NT2/D1 (cell line): ENCODE data around the gene IVNS1ABP.
"Not testable (repeated sequence)": the region's sequence is repeated elsewhere in the genome, so short reads cannot be mapped to it uniquely, and the experiment has no call there.

Experiments used
- DNase-seq: peaks from one replicate; pipeline ENCODE4 v3.0.0-alpha.2; 2011; ENCODE audit warnings: low read depth, low spot score
- H3K27me3 ChIP-seq: 2 replicates; pipeline ENCODE4 v1.6.0; 2011; ENCODE audit warnings: mild to moderate bottlenecking; ENCODE audit not compliant: insufficient read length, insufficient read depth
- H3K36me3 ChIP-seq: 2 replicates; pipeline ENCODE4 v1.6.1; 2011; ENCODE audit warnings: mild to moderate bottlenecking, low read length, mixed read lengths; ENCODE audit not compliant: insufficient read depth, insufficient read length
- H3K4me1 ChIP-seq: 2 replicates; pipeline ENCODE4 v1.5.1; 2011; ENCODE audit not compliant: insufficient read depth, insufficient read length
- H3K4me3 ChIP-seq: 2 replicates; pipeline ENCODE4 v1.5.1; 2011; ENCODE audit warnings: low read depth; ENCODE audit not compliant: insufficient read length
- H3K9ac ChIP-seq: 2 replicates; pipeline ENCODE4 v1.6.0; 2011; ENCODE audit warnings: low read depth; ENCODE audit not compliant: insufficient read length
- H3K9me3 ChIP-seq: 2 replicates; pipeline ENCODE4 v1.5.1; 2011; ENCODE audit warnings: mild to moderate bottlenecking, low read length; ENCODE audit not compliant: insufficient read depth
- SUZ12 ChIP-seq: IDR thresholded peaks from 2 replicates; pipeline ENCODE4 v1.6.1; 2011; ENCODE audit not compliant: insufficient read length, insufficient read depth; ENCODE audit errors: extremely low read depth
- YY1 ChIP-seq: IDR thresholded peaks from 2 replicates; pipeline ENCODE4 v1.6.1; 2011; ENCODE audit not compliant: insufficient read length, insufficient read depth
- ZNF274 ChIP-seq: IDR thresholded peaks from 2 replicates; pipeline ENCODE4 v1.6.1; 2011; ENCODE audit warnings: mild to moderate bottlenecking, low read depth, low read length

IVNS1ABP gene

DNA sequence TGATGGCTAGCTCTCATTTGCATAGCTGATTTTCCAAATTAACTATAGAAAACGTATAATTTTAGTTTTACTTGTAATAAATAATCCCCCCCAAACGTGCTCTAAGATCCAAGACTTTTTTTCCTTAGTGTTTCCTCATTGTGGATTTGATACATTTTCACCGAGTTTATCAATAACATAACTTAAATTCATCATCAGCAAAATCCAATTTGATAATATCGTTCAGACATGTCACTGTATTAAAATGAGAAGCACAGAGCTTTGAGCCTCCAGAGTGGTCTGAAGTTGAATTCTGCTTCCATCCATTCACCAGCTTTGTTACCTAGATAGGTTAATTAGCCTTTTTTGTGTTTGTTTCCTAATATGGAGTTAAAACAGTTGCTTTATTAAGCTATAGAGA is 51.7 kb downstream of the IVNS1ABP start:
- DNase-seq: no peak
- no peaks in the 10 kb centered on the region for H3K27me3 ChIP-seq
- no peaks in the 10 kb centered on the region for H3K36me3 ChIP-seq
- no peak overlapping the region for H3K4me3 ChIP-seq
- TF ChIP-seq YY1 (no peak), ZNF274 (no peak), SUZ12 (no peak)
- H3K9ac ChIP-seq: no peak overlapping the region
- no peaks in the 10 kb centered on the region for H3K4me1 ChIP-seq
- no peaks in the 10 kb centered on the region for H3K9me3 ChIP-seq

DNA sequence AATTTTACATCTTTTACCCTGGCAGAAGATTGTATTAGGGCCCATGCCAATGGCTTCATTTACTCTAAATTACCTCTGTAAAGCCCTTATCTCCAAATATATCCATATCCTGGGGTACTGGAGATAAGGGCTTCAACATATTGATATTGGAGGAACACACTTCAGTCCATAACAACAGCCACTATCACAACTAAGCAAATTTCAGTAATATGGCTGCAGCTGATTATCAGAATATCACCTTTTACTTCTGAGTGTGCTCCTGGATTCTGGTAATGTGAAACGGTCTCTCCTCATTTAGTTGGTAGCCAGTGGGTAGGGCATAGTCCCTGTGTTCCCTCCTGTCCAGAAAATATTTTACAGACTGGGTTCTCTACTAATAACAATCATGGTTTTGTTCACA is 53.3 kb downstream of the IVNS1ABP start:
- TF ChIP-seq ZNF274 (no peak), SUZ12 (no peak), YY1 (no peak)
- no peaks in the 10 kb centered on the region for H3K27me3 ChIP-seq
- no peaks in the 10 kb centered on the region for H3K9me3 ChIP-seq
- H3K4me3 ChIP-seq: no peak overlapping the region
- no peaks in the 10 kb centered on the region for H3K36me3 ChIP-seq
- H3K9ac ChIP-seq: no peak overlapping the region
- no peaks in the 10 kb centered on the region for H3K4me1 ChIP-seq
- no peak for DNase-seq

DNA sequence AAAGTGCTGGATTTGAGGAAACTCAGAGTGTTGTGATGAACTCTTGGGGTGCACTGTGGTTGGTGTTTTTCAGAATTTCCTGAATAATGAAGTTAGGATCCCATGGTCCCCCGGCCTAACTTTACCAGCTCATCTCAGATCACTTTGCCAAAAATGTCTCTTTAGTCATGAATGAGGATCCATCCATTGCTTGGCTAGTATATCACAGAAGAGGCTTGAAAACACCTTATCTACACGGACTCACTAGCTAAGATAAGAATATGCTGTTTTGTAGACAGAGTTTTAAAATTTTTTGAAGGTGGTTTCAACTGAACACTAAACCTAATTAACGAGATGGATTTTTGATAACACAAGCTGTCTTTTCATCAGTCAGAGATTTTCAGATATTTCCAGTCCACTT is 53.8 kb downstream of the IVNS1ABP start:
- Histone ChIP-seq H3K9ac (no peak overlapping the region), H3K4me3 (no peak overlapping the region), H3K27me3 (no peaks in the 10 kb centered on the region), H3K4me1 (no peaks in the 10 kb centered on the region), H3K9me3 (no peaks in the 10 kb centered on the region), H3K36me3 (no peaks in the 10 kb centered on the region)
- TF ChIP-seq ZNF274 (no peak), SUZ12 (no peak), YY1 (no peak)
- no peak for DNase-seq

DNA sequence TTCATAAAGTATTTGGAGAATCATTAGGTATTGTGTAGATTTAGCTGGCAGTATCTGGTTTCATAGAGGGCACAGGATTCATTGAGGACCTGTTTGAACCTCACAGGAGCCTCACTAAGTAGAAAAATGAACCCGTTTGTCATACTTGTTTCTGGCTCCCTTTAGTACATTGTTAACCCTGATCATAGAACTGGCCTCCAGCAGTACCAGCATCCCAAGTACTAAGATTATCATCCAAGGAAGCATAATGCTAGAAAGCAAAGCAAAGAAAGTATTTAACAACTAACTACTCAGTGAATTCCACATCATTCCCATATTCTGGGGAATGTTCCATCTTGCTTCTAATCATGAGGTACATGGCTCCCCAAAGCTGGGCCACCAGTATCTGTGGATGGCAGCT is 54.9 kb downstream of the IVNS1ABP start:
- no peaks in the 10 kb centered on the region for H3K4me1 ChIP-seq
- H3K36me3 ChIP-seq: no peaks in the 10 kb centered on the region
- no peak overlapping the region for H3K4me3 ChIP-seq
- no peak overlapping the region for H3K9ac ChIP-seq
- no peak for TF ChIP-seq ZNF274
- no peak for TF ChIP-seq YY1
- no peak for TF ChIP-seq SUZ12
- H3K9me3 ChIP-seq: no peaks in the 10 kb centered on the region
- DNase-seq: no peak
- H3K27me3 ChIP-seq: no peaks in the 10 kb centered on the region

DNA sequence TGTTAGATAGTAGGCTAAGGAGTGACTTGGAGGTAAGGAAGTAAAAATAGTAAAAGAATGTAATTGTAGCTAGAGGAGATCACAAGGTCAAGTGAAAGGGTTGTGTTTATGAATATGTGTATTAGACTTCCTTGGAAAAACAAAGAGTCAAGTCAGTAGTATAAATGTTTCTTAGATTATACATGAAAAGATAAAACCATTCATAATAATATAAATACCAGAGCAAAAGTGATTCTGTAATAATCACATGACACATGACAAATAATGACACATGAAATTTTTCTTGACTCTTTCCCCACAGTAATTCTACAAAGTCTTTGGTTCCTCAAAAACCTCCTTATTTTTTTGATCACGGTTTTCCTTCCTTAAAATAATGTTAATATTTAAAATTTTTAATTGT is 56.4 kb downstream of the IVNS1ABP start:
- Histone ChIP-seq H3K4me1 (no peaks in the 10 kb centered on the region), H3K36me3 (no peaks in the 10 kb centered on the region), H3K27me3 (no peaks in the 10 kb centered on the region), H3K9ac (no peak overlapping the region), H3K4me3 (no peak overlapping the region), H3K9me3 (no peaks in the 10 kb centered on the region)
- TF ChIP-seq ZNF274: no peak
- no peak for TF ChIP-seq YY1
- TF ChIP-seq SUZ12: no peak
- DNase-seq: no peak

DNA sequence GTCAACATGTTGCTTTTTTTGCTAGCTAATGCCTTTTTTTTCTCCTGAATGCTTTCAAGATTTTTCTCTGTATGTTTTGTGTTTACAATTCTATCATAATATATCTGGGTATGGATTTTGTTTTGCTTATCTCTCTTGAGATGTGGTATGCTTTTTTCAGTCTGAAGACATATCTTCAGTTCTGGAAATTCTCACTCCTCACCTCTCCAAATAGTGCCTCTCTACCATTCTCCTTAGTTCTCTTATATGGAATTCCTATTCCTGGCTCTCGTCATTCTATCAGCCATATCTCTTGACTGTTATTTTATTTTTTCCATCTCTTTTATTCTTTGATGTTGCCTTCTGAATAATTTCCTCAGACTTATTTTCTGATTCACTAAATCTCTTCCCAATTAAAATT is 58.4 kb downstream of the IVNS1ABP start:
- Histone ChIP-seq H3K9me3 (no peaks in the 10 kb centered on the region), H3K4me3 (no peak overlapping the region)
- no peak for DNase-seq

DNA sequence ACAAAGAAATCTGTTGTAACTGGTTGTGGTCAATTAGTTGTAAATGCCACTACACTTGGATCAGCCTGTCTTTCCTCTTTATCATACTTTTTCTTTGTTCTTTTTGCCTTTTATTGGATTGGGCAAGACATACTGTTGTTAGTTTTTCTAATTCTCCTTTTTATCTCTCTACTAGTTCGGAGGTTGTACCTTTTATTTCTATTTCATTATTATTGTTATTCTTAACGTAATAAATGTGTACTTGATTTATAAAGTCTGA is 59.2 kb downstream of the IVNS1ABP start:
- no peak for DNase-seq
- Histone ChIP-seq H3K4me1 (no peaks in the 10 kb centered on the region), H3K4me3 (peak overlapping the region; percentile 37)

More for the DNA sequence above, 58.4 kb downstream of the IVNS1ABP start:
- Histone ChIP-seq H3K27me3 (no peaks in the 10 kb centered on the region), H3K36me3 (no peaks in the 10 kb centered on the region), H3K9ac (no peak overlapping the region), H3K4me1 (no peaks in the 10 kb centered on the region)
- TF ChIP-seq YY1 (no peak), ZNF274 (no peak), SUZ12 (no peak)

DNA sequence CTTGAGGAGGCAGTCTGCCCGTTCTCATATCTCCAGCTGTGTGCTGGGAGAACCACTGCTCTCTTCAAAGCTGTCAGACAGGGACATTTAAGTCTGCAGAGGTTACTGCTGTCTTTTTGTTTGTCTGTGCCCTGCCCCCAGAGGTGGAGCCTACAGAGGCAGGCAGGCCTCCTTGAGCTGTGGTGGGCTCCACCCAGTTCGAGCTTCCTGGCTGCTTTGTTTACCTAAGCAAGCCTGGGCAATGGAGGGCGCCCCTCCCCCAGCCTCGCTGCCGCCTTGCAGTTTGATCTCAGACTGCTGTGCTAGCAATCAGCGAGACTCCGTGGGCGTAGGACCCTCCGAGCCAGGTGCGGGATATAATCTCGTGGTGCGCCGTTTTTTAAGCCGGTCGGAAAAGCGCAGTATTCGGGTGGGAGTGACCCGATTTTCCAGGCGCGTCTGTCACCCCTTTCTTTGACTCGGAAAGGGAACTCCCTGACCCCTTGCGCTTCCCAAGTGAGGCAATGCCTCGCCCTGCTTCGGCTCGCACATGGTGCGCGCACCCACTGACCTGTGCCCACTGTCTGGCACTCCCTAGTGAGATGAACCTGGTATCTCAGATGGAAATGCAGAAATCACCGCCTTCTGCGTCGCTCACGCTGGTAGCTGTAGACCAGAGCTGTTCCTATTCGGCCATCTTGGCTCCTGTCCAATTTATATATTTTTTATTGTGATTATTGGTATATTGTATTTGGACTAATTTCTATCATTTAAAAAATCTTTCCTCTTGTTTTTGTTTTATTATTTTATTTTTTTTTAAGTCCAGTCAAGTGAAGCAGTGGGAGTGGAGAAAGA is 59.7 kb downstream of the IVNS1ABP start:
- H3K36me3 ChIP-seq, H3K9me3 ChIP-seq, H3K27me3 ChIP-seq, DNase-seq, H3K4me1 ChIP-seq: not testable (repeated sequence)
- Histone ChIP-seq H3K9ac (peak overlapping the region; percentile 50), H3K4me3 (peak overlapping the region; percentile 37)

More for the DNA sequence above, 59.2 kb downstream of the IVNS1ABP start:
- no peak overlapping the region for H3K9ac ChIP-seq
- no peak for TF ChIP-seq ZNF274
- TF ChIP-seq SUZ12: no peak
- TF ChIP-seq YY1: no peak
- no peaks in the 10 kb centered on the region for H3K27me3 ChIP-seq
- no peaks in the 10 kb centered on the region for H3K9me3 ChIP-seq
- H3K36me3 ChIP-seq: no peaks in the 10 kb centered on the region

DNA sequence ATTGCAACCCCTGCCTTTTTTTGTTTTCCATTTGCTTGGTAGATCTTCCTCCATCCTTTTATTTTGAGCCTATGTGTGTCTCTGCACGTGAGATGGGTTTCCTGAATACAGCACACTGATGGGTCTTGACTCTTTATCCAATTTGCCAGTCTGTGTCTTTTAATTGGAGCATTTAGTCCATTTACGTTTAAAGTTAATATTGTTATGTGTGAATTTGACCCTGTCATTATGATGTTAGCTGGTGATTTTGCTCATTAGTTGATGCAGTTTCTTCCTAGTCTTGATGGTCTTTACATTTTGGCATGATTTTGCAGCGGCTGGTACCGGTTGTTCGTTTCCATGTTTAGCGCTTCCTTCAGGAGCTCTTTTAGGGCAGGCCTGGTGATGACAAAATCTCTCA is 61.4 kb downstream of the IVNS1ABP start:
- H3K9ac ChIP-seq, H3K9me3 ChIP-seq, H3K4me1 ChIP-seq, H3K36me3 ChIP-seq, DNase-seq, H3K27me3 ChIP-seq, H3K4me3 ChIP-seq: not testable (repeated sequence)

DNA sequence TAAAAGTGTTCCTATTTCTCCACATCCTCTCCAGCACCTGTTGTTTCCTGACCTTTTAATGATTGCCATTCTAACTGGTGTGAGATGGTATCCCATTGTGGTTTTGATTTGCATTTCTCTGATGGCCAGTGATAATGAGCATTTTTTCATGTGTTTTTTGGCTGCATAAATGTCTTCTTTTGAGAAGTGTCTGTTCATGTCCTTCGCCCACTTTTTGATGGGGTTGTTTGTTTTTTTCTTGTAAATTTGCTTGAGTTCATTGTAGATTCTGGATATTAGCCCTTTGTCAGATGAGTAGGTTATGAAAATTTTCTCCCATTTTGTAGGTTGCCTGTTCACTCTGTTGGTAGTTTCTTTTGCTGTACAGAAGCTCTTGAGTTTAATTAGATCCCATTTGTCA is 64.6 kb downstream of the IVNS1ABP start:
- H3K36me3 ChIP-seq, H3K4me3 ChIP-seq, DNase-seq, H3K9ac ChIP-seq, H3K9me3 ChIP-seq, H3K4me1 ChIP-seq, H3K27me3 ChIP-seq: not testable (repeated sequence)
